Non-pigmented ciliary epithelial cell (primary cell): ENCODE results near the gene THAP10.

Experiments used
- DNase-seq: peaks from one replicate; pipeline ENCODE4 v3.0.0-alpha.2; 2010; ENCODE audit warnings: low read depth

The THAP10 gene

GRCh38 chr15:70853973-70854665 lies 38.1 kb downstream of the THAP10 start, which contains the start of gene LARP6:
TSS of gene LARP6 (minus strand) at chr15:70854157. CDS start at chr15:70854088, 69 bp downstream.
- DNase-seq = no peak

- no peak for DNase-seq
Observed at GRCh38 chr15:70853318-70853972, 38.8 kb downstream of the THAP10 start.

- no peak for DNase-seq
Observed at GRCh38 chr15:70852501-70853317, 39.5 kb downstream of the THAP10 start.

GRCh38 chr15:70851889-70852288 lies 40.3 kb downstream of the THAP10 start:
- DNase-seq = no peak

GRCh38 chr15:70845602-70846360 lies 46.5 kb downstream of the THAP10 start:
- DNase-seq = no peak

GRCh38 chr15:70837476-70837875 lies 54.8 kb downstream of the THAP10 start:
- no peak for DNase-seq

- DNase-seq = no peak
Observed at GRCh38 chr15:70835841-70836240, 56.4 kb downstream of the THAP10 start.

- no peak for DNase-seq
Observed at GRCh38 chr15:70835415-70835814, 56.8 kb downstream of the THAP10 start.

GRCh38 chr15:70834999-70835398 lies 57.2 kb downstream of the THAP10 start:
- DNase-seq = no peak

GRCh38 chr15:70833861-70834765 lies 58.1 kb downstream of the THAP10 start:
- DNase-seq = no peak

GRCh38 chr15:70833422-70833821 lies 58.8 kb downstream of the THAP10 start:
- no peak for DNase-seq

GRCh38 chr15:70832176-70832575 lies 60.1 kb downstream of the THAP10 start:
- no peak for DNase-seq
